HEK293 (cell line): ENCODE data around the gene DACT1.

Experiments
- CTCF ChIA-PET: fragments of 350-600 bp; formaldehyde crosslinking; extraction: SDS; loops from one replicate; lab custom pipeline; 2021; ENCODE audit warnings: antibody characterized with exemption; lab: Yijun Ruan, JAX
- POLR2A ChIA-PET: fragments of 300-600 bp; formaldehyde crosslinking; extraction: SDS; loops from one replicate; lab custom pipeline; 2020; ENCODE audit warnings: antibody characterized with exemption, inconsistent platforms; lab: Yijun Ruan, JAX
- H3K27ac ChIP-seq: fragments of 200-500 bp; sonication (Bioruptor generic); 2 replicates; pipeline ENCODE4 v1.5.1; 2014; ENCODE audit warnings: low read depth, low read length, control low read depth, inconsistent platforms; ENCODE audit errors: extremely low read depth
- H3K36me3 ChIP-seq, 2 experiments: fragments of 200-500 bp in 1 of 2; sonication (Bioruptor generic) in 1 of 2; 1 replicate in 1 of 2; 2 replicates in 1 of 2; pipeline ENCODE4 v1.5.1; 2014 to 2017; ENCODE audit warnings: inconsistent platforms in 2 of 2, low read length in 2 of 2; ENCODE audit not compliant: control insufficient read depth in 2 of 2, insufficient read depth in 1 of 2
- H3K4me1 ChIP-seq: fragments of 200-500 bp; sonication (Bioruptor generic); 2 replicates; pipeline ENCODE4 v1.5.1; 2014; ENCODE audit warnings: mild to moderate bottlenecking, low read length, inconsistent platforms; ENCODE audit not compliant: control insufficient read depth, insufficient read depth
- H3K4me3 ChIP-seq: 2 replicates; pipeline ENCODE4 v1.5.1; 2011; ENCODE audit warnings: low read depth, mild to moderate bottlenecking, control low read depth, low read length, moderate library complexity
- H3K9me3 ChIP-seq: fragments of 200-500 bp; sonication (Bioruptor generic); 2 replicates; pipeline ENCODE4 v1.5.1; 2014; ENCODE audit warnings: low read depth, low read length, inconsistent platforms; ENCODE audit not compliant: control insufficient read depth, insufficient read depth
- GLIS2 ChIP-seq: fragments of 450-650 bp; formaldehyde crosslinking; IDR thresholded peaks from 2 replicates; pipeline ENCODE4 v1.5.1; 2016; ENCODE audit warnings: missing biosample characterization, missing genetic modification characterization
- IKZF3 ChIP-seq: fragments of 450-650 bp; IDR thresholded peaks from 2 replicates; pipeline ENCODE4 v1.5.0; 2018; ENCODE audit warnings: missing biosample characterization, mild to moderate bottlenecking, missing genetic modification characterization, moderate library complexity
- KLF8 ChIP-seq: fragments of 450-650 bp; formaldehyde crosslinking; IDR thresholded peaks from 2 replicates; pipeline ENCODE4 v1.5.1; 2016; ENCODE audit warnings: missing biosample characterization, missing genetic modification characterization
- MYNN ChIP-seq: fragments of 450-650 bp; formaldehyde crosslinking; IDR thresholded peaks from 2 replicates; pipeline ENCODE4 v1.5.1; 2016; ENCODE audit warnings: missing biosample characterization, missing genetic modification characterization, borderline replicate concordance
- OVOL3 ChIP-seq: fragments of 450-650 bp; formaldehyde crosslinking; IDR thresholded peaks from 2 replicates; pipeline ENCODE4 v1.5.1; 2016; ENCODE audit warnings: missing biosample characterization, missing genetic modification characterization
- PRDM1 ChIP-seq: fragments of 450-650 bp; formaldehyde crosslinking; IDR thresholded peaks from 2 replicates; pipeline ENCODE4; 2016; ENCODE audit warnings: missing biosample characterization, missing genetic modification characterization
- ZBTB17 ChIP-seq: fragments of 450-650 bp; formaldehyde crosslinking; IDR thresholded peaks from 2 replicates; pipeline ENCODE4 v1.5.1; 2016; ENCODE audit warnings: missing biosample characterization, missing genetic modification characterization
- ZBTB6 ChIP-seq: fragments of 450-650 bp; formaldehyde crosslinking; IDR thresholded peaks from 2 replicates; pipeline ENCODE4 v1.5.1; 2017; ENCODE audit warnings: missing biosample characterization, missing genetic modification characterization
- ZFP69B ChIP-seq: fragments of 450-650 bp; formaldehyde crosslinking; IDR thresholded peaks from 2 replicates; pipeline ENCODE4 v1.5.1; 2016; ENCODE audit warnings: missing biosample characterization, missing genetic modification characterization
- ZNF16 ChIP-seq: fragments of 450-650 bp; formaldehyde crosslinking; IDR thresholded peaks from 2 replicates; pipeline ENCODE4 v1.5.1; 2016; ENCODE audit warnings: low read depth, missing biosample characterization, missing genetic modification characterization
- ZNF184 ChIP-seq: fragments of 450-650 bp; IDR thresholded peaks from 2 replicates; pipeline ENCODE4 v1.5.1; 2018; ENCODE audit warnings: missing biosample characterization, mild to moderate bottlenecking, missing genetic modification characterization
- ZNF214 ChIP-seq: fragments of 450-650 bp; formaldehyde crosslinking; IDR thresholded peaks from 2 replicates; pipeline ENCODE4 v1.5.1; 2017; ENCODE audit warnings: missing biosample characterization, mild to moderate bottlenecking, missing genetic modification characterization, borderline replicate concordance
- ZNF324 ChIP-seq: fragments of 450-650 bp; formaldehyde crosslinking; IDR thresholded peaks from 2 replicates; pipeline ENCODE4 v1.5.1; 2016; ENCODE audit warnings: missing biosample characterization, missing genetic modification characterization
- ZNF335 ChIP-seq: fragments of 450-650 bp; formaldehyde crosslinking; conservative IDR thresholded peaks from 2 replicates; pipeline ENCODE4 v1.5.1; 2016; ENCODE audit warnings: missing biosample characterization, missing genetic modification characterization
- ZNF354C ChIP-seq: fragments of 450-650 bp; formaldehyde crosslinking; IDR thresholded peaks from 2 replicates; pipeline ENCODE4 v1.5.1; 2016; ENCODE audit warnings: missing biosample characterization, missing genetic modification characterization, low read depth, borderline replicate concordance
- ZNF501 ChIP-seq: fragments of 450-650 bp; formaldehyde crosslinking; IDR thresholded peaks from 2 replicates; pipeline ENCODE4 v1.5.1; 2016; ENCODE audit warnings: missing biosample characterization, missing genetic modification characterization
- ZNF521 ChIP-seq: fragments of 450-650 bp; formaldehyde crosslinking; IDR thresholded peaks from 2 replicates; pipeline ENCODE4 v1.5.1; 2017; ENCODE audit warnings: missing biosample characterization, mild to moderate bottlenecking, missing genetic modification characterization
- ZNF555 ChIP-seq: fragments of 450-650 bp; formaldehyde crosslinking; conservative IDR thresholded peaks from 2 replicates; pipeline ENCODE4 v1.5.1; 2017; ENCODE audit warnings: missing biosample characterization, mild to moderate bottlenecking, missing genetic modification characterization, inconsistent platforms
- ZNF658 ChIP-seq: fragments of 450-650 bp; formaldehyde crosslinking; IDR thresholded peaks from 2 replicates; pipeline ENCODE4; 2016; ENCODE audit warnings: missing biosample characterization, missing genetic modification characterization
- ZNF747 ChIP-seq: fragments of 450-650 bp; formaldehyde crosslinking; IDR thresholded peaks from 2 replicates; pipeline ENCODE4 v1.5.1; 2016; ENCODE audit warnings: missing biosample characterization, missing genetic modification characterization
- ZNF837 ChIP-seq: fragments of 450-650 bp; formaldehyde crosslinking; IDR thresholded peaks from 2 replicates; pipeline ENCODE4 v1.5.1; 2016; ENCODE audit warnings: missing biosample characterization, missing genetic modification characterization
- ZSCAN23 ChIP-seq: fragments of 450-650 bp; formaldehyde crosslinking; IDR thresholded peaks from 2 replicates; pipeline ENCODE4 v1.5.1; 2016; ENCODE audit warnings: missing biosample characterization, missing genetic modification characterization
- TF ChIP-seq, protein P1 (sequence below): fragments of 450-650 bp; formaldehyde crosslinking; IDR thresholded peaks from 2 replicates; pipeline ENCODE4 v1.5.1; 2017; ENCODE audit warnings: missing biosample characterization, missing genetic modification characterization
- TF ChIP-seq, protein P2 (sequence below): fragments of 450-650 bp; formaldehyde crosslinking; IDR thresholded peaks from 2 replicates; pipeline ENCODE4 v1.5.1; 2016; ENCODE audit warnings: missing biosample characterization, missing genetic modification characterization

Gene DACT1

GRCh38 chr14:58677517-58677916 lies 39.8 kb downstream of the DACT1 start:
- CTCF ChIA-PET = interaction anchor here (0.5 to 0.7 kb wide), 2 partner anchors 9 to 37 kb away, joined by 3 to 4 read pairs; no protein-coding TSS in a partner anchor
- Histone ChIP-seq H3K27ac (no peak overlapping the region), H3K4me1 (peaks cover 3% of the 10 kb centered on the region; the same call in 1 of the 2 replicates), H3K36me3 (no peaks in the 10 kb centered on the region), H3K9me3 (no peaks in the 10 kb centered on the region), H3K4me3 (no peak overlapping the region)
- TF ChIP-seq ZNF184 (tag by site-specific recombination) (no peak), ZNF555 (tag by site-specific recombination) (no peak), ZNF501 (no peak), KLF8 (no peak), OVOL3 (tag by site-specific recombination) (no peak), ZNF354C (tag by site-specific recombination) (no peak), IKZF3 (no peak), ZNF335 (tag by site-specific recombination) (no peak), ZFP69B (tag by site-specific recombination) (no peak), ZNF747 (tag by site-specific recombination) (no peak), ZNF521 (no peak), PRDM1 (tag by site-specific recombination) (no peak), ZNF658 (tag by site-specific recombination) (no peak), ZNF16 (tag by site-specific recombination) (no peak)
- TF ChIP-seq, protein P1, sequence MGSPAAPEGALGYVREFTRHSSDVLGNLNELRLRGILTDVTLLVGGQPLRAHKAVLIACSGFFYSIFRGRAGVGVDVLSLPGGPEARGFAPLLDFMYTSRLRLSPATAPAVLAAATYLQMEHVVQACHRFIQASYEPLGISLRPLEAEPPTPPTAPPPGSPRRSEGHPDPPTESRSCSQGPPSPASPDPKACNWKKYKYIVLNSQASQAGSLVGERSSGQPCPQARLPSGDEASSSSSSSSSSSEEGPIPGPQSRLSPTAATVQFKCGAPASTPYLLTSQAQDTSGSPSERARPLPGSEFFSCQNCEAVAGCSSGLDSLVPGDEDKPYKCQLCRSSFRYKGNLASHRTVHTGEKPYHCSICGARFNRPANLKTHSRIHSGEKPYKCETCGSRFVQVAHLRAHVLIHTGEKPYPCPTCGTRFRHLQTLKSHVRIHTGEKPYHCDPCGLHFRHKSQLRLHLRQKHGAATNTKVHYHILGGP (tag by site-specific recombination) = no peak
- TF ChIP-seq, protein P2, sequence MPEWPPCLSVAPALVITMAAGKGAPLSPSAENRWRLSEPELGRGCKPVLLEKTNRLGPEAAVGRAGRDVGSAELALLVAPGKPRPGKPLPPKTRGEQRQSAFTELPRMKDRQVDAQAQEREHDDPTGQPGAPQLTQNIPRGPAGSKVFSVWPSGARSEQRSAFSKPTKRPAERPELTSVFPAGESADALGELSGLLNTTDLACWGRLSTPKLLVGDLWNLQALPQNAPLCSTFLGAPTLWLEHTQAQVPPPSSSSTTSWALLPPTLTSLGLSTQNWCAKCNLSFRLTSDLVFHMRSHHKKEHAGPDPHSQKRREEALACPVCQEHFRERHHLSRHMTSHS (tag by site-specific recombination) = no peak
- POLR2A ChIA-PET = interaction anchor here (0.6 kb wide), 1 partner anchor 325 kb away, joined by 7 read pairs; no protein-coding TSS in a partner anchor

DNA sequence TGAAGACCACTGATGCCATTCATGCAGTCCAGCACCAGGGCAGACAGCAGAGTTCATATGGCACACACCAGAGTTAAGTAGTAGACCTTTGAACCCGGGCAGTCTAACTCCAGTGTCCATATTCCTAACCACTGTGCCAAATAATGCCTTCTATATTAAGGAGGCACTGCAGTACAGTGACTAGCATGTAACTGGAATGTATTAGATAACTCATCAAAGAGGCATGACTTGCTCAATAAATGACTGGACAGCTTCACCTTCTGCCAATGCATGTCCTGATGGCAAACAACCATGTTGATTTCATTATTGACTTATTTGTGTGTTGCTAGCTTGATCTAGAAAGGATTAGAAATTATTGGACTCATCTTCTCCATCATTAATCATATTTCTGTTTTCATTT lies 40.2 kb downstream of the DACT1 start:
- H3K36me3 ChIP-seq = no peaks in the 10 kb centered on the region
- no peaks in the 10 kb centered on the region for H3K9me3 ChIP-seq
- no peak overlapping the region for H3K27ac ChIP-seq
- no peak overlapping the region for H3K4me3 ChIP-seq
- ChIA-PET POLR2A (no interaction called here), CTCF (interaction anchor here (0.7 kb wide), 1 partner anchor 10 kb away, joined by 3 read pairs; no protein-coding TSS in a partner anchor)
- H3K4me1 ChIP-seq = peaks cover 3% of the 10 kb centered on the region; the same call in 1 of the 2 replicates
- TF ChIP-seq ZBTB17 (tag by site-specific recombination) = no peak
- TF ChIP-seq MYNN (tag by site-specific recombination) = no peak
- TF ChIP-seq, protein P1 (tag by site-specific recombination) = no peak
- TF ChIP-seq ZNF324 (tag by site-specific recombination) = no peak
- no peak for TF ChIP-seq ZNF837
- TF ChIP-seq ZNF214 = no peak
- no peak for TF ChIP-seq ZBTB6 (tag by site-specific recombination)
- no peak for TF ChIP-seq GLIS2
- TF ChIP-seq ZSCAN23 (tag by site-specific recombination) = no peak
